Measurements from ENCODE around the gene KRT26.

- TF ChIP-seq, protein P1, sequence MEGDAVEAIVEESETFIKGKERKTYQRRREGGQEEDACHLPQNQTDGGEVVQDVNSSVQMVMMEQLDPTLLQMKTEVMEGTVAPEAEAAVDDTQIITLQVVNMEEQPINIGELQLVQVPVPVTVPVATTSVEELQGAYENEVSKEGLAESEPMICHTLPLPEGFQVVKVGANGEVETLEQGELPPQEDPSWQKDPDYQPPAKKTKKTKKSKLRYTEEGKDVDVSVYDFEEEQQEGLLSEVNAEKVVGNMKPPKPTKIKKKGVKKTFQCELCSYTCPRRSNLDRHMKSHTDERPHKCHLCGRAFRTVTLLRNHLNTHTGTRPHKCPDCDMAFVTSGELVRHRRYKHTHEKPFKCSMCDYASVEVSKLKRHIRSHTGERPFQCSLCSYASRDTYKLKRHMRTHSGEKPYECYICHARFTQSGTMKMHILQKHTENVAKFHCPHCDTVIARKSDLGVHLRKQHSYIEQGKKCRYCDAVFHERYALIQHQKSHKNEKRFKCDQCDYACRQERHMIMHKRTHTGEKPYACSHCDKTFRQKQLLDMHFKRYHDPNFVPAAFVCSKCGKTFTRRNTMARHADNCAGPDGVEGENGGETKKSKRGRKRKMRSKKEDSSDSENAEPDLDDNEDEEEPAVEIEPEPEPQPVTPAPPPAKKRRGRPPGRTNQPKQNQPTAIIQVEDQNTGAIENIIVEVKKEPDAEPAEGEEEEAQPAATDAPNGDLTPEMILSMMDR (IDR thresholded peaks at IDR 0.05; ENCODE audit: low read length), result no peak
- TF ChIP-seq EZH2phosphoT487 (IDR thresholded peaks at IDR 0.05; ENCODE audit: low read length) (no peak), EZH2 (optimal IDR thresholded peaks at IDR 0.05; ENCODE audit: low read depth, low read length) (no peak)
Measured at GRCh38 chr17:40812639-40813038, 40.6 kb upstream of the KRT26 start.
